ENCODE data around the gene PDE10A.

DNA sequence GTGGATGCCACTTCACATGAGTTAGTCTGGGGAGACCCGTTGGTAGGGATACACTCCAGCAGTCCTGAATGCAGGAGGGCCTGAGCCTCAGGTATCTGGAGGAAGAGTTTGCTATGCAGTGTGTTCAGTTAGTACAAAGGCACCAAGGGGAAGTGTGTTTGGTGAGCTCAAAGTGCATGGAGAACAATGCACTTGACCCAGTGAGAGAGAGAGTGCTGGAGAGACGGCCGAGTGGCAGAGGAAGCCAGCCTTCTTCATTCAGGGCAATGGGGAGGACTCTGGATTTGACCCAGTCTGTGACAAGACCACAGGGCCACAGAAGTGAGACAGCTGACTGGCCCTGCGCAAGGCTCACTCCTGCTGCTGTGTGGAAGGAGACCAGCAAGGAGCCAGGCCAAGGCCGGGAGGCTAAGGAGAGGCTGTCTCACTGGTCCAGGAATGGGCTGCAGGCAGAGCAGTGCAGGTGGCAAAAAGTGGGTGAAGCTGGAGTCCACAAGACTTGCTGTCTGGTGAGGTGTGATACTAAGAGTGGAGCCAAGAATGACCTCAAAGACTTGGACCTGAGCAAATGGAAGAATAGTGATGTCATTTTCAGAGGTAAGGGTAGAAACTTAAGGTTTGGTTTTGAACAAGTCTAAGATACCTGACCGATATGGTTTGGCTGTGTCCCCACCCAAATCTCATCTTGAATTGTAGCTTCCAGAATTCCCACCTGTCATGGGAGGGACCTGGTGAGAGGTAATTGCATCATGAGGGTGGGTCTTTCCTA is 38.0 kb downstream of the PDE10A start:
- TF ChIP-seq, protein P1, sequence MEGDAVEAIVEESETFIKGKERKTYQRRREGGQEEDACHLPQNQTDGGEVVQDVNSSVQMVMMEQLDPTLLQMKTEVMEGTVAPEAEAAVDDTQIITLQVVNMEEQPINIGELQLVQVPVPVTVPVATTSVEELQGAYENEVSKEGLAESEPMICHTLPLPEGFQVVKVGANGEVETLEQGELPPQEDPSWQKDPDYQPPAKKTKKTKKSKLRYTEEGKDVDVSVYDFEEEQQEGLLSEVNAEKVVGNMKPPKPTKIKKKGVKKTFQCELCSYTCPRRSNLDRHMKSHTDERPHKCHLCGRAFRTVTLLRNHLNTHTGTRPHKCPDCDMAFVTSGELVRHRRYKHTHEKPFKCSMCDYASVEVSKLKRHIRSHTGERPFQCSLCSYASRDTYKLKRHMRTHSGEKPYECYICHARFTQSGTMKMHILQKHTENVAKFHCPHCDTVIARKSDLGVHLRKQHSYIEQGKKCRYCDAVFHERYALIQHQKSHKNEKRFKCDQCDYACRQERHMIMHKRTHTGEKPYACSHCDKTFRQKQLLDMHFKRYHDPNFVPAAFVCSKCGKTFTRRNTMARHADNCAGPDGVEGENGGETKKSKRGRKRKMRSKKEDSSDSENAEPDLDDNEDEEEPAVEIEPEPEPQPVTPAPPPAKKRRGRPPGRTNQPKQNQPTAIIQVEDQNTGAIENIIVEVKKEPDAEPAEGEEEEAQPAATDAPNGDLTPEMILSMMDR (IDR thresholded peaks at IDR 0.05; ENCODE audit: insufficient read depth, low read length): no peak
- TF ChIP-seq, protein P2, sequence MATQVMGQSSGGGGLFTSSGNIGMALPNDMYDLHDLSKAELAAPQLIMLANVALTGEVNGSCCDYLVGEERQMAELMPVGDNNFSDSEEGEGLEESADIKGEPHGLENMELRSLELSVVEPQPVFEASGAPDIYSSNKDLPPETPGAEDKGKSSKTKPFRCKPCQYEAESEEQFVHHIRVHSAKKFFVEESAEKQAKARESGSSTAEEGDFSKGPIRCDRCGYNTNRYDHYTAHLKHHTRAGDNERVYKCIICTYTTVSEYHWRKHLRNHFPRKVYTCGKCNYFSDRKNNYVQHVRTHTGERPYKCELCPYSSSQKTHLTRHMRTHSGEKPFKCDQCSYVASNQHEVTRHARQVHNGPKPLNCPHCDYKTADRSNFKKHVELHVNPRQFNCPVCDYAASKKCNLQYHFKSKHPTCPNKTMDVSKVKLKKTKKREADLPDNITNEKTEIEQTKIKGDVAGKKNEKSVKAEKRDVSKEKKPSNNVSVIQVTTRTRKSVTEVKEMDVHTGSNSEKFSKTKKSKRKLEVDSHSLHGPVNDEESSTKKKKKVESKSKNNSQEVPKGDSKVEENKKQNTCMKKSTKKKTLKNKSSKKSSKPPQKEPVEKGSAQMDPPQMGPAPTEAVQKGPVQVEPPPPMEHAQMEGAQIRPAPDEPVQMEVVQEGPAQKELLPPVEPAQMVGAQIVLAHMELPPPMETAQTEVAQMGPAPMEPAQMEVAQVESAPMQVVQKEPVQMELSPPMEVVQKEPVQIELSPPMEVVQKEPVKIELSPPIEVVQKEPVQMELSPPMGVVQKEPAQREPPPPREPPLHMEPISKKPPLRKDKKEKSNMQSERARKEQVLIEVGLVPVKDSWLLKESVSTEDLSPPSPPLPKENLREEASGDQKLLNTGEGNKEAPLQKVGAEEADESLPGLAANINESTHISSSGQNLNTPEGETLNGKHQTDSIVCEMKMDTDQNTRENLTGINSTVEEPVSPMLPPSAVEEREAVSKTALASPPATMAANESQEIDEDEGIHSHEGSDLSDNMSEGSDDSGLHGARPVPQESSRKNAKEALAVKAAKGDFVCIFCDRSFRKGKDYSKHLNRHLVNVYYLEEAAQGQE (IDR thresholded peaks at IDR 0.05; ENCODE audit: insufficient replicate concordance, low read depth): no peak
- no peak for TF ChIP-seq POLR2AphosphoS5 (IDR thresholded peaks at IDR 0.05; ENCODE audit: low read depth)

Data from HL-60 (cell line).